ENCODE results near the gene BCAM.
A peak's percentile ranks its signal among the peaks of the same experiment; 100 is the strongest.
"Not testable (repeated sequence)": the region's sequence is repeated elsewhere in the genome, so short reads cannot be mapped to it uniquely, and the experiment has no call there.

BCAM gene

GRCh38 chr19:44819246-44819832, 10.4 kb downstream of the BCAM start:
- DNase-seq, result no peak

- no peak for DNase-seq
These were observed 12.0 kb downstream of the BCAM start for GRCh38 chr19:44820648-44821609.

DNA sequence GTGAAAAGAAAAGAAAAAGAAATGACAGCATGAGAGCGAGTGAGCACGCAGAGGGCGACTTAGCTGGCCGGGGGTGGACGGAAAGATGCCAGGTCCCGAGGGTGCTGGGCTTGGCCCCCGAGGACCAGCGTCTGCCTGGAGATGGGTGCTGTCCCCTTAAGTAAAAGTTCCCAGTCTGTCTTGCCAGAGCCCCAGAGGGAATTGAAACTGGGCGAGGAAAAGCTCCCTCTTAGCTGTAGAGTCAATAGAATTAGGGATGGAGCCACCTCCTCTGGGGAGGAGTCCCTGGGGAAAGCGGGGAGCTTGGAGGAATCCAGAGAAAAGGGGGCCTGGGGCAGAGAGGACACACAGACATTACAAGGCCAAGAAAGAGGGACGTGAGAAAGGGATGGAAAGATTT, 13.3 kb downstream of the BCAM start:
- DNase-seq, result no peak

- DNase-seq, result no peak
These were observed 13.9 kb downstream of the BCAM start for GRCh38 chr19:44822670-44823372.

DNA sequence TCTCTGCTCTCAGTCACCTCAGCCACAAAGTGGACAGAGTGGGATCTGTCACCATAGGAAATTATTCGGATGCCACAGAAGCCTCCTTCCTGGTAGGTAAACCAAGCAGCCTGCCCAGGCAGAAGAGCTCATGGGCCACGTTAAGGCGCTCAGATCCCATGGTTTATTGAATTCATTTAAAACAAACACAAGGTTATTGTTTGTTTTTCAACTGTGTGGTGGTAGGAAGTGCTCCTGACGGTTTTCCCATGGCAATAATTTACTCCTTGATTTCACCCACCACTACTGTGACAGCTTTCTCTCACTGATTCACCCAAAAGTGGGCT, 14.4 kb downstream of the BCAM start:
- no peak for DNase-seq

DNA sequence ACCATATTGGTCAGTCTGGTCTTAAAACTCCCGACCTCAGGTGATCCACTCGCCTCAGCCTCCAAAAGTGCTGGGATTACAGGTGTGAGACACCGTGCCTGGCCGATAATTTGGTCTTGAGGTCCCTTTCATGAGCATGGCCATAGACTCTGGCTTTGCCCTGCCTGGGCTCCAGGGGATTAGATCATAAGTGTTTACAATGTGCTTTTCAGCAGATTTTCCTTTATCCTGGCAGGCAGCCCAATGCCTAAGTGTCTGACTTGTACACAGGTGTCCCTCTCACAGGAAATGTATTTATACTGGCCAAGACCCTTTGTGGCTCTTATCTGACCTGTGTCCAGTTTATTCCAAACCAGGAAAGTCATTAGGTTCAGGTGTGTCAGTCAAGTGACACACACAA, 15.9 kb downstream of the BCAM start:
- no peak for DNase-seq

DNA sequence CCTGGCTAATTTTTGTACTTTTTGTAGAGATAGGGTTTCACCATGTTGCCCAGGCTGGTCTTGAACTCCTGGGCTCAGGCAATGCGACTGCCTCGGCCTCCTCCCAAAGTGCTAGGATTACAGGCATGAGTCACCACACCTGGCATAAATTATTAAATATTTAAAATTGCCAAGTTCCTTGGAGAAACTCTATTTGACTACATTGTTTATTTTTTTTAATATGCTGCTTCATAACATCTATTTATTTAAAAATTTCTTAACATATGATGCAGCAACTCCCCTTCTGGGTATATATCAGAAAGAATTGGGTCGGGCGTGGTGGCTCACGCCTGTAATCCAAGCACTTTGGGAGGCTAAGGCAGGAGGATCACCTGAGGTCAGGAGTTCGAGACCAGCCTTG, 24.0 kb downstream of the BCAM start:
- DNase-seq, result not testable (repeated sequence)

DNA sequence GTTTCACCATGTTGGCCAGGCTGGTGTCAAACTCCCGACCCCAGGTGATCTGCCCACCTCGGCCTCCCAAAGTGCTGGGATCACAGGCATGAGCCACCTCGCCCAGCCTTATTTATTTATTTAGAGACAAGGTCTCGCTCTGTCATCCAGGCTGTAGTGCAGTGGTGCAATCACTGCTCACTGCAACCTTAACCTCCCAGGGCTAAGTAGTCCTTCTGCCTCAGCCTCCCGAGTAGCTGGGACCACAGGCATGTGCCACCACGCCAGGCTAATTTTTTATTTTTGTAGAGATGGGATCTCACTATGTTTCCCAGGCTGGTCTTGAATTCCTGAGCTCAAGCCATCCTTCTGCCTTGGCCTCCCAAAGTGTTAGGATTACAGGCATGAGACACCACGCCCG, 25.5 kb downstream of the BCAM start:
- DNase-seq, result not testable (repeated sequence)

DNA sequence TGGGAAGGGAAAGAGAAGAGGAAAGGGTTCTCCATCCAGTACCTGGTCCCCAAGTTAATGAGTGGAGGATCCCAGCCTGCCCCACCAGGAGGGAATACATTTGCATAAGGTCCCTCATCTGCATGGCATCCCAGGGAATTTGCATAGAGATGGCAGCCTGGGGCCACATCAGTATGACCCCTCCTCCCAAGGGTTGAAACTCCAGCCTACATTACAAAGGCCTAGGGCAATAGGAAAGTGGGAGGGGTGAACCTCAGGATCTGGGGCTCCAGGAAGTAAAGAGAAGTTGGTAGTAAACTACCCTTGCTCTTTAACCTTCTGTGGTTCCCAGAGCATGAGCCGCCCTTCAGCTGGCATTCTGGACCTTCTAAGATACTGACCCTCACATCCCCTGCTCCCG, 30.4 kb downstream of the BCAM start:
- DNase-seq, result no peak

DNA sequence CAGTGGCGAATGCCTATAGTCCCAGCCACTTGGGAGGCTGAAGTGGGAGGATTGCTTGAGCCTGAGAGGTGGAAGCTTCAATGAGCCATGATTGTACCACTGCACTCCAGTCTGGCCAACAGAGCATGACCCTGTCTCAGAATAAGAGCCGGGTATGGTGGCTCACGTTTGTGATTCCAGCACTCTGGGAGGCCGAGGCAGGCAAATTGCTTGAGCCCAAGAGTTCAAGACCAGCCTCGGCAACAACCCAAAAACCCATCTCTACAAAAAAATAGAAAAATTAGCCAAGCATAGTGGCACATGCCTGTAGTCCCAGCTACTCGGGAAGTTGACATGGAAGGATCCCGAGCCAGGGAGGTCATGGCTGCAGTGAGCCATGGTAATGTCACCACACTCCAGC, 31.9 kb downstream of the BCAM start:
- DNase-seq, result no peak

- DNase-seq, result no peak
These were observed 32.3 kb downstream of the BCAM start for GRCh38 chr19:44841231-44841630.

GRCh38 chr19:44845286-44845611, 36.3 kb downstream of the BCAM start:
- DNase-seq, result no peak

DNA sequence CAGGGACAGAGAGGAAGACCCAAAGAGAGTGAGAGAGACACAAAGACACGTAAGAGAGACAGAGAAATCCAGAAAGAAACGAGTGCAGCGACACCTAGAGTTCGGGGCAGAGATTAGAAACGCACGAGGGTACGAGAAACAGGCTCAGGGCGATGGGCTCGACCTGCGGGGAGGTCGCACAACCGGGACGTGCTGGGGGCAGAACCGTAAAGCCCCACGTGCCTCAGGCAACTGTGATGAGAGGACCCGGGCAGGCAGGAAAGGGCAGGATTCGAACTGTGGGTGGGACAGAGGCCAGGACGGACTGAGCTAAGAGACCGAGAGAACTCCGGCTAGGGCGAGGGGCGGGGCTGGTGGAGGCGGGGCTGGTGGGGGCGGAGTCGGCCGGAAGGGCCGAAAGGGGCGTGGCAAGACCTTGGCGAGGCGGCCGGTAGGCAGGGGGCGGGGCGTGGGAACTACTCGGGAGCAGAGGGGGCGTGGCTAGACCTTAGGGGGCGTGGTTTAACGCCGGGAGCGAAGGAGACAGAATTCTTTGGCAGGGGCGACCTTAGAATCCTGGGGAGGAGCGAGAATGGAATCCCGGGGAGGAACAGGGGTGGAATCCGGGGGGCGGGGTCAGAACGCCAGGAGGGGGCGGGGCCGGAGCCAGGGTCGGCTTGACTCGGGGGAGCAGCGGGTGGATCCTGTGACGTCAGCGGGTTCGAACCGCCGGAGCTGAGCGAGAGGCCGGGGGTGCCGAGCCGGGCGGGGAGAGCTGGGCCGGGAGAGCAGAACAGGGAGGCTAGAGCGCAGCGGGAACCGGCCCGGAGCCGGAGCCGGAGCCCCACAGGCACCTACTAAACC, 36.9 kb downstream of the BCAM start, which contains the start of gene NECTIN2:
Gene NECTIN2, plus strand, starts transcription at position 686 of the 843 bp plus-strand sequence. CDS start 229 bp downstream, outside the sequence.
- peak; percentile 94 for DNase-seq

DNA sequence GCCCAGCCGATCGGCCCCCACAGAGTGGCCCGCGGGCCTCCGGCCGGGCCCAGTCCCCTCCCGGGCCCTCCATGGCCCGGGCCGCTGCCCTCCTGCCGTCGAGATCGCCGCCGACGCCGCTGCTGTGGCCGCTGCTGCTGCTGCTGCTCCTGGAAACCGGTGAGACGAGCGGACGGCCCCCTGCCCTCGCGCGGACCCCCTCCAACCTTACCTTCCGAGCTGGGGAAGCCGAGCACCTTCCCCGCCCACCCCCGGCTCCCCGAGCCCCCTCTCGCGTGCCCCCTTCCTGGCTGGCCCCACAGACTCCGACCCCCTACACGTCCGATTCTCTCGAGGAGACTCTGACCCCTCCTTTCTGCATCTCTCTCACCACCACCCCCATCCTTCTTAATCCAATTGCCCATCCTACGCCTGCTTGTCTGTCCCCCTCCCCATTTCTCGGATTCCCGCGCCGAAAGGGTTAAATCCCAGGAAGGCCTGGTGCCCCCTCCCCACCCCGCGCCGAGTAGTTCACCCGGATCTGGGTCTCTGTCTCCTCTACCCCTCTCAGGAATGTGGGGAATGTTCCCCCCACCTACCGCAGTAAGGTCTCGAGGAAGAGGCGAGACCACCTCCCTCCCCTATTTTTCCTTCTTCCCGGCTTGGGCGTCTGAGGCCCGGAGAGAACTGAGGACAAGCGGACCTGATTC, 37.7 kb downstream of the BCAM start:
- DNase-seq, result no peak

DNA sequence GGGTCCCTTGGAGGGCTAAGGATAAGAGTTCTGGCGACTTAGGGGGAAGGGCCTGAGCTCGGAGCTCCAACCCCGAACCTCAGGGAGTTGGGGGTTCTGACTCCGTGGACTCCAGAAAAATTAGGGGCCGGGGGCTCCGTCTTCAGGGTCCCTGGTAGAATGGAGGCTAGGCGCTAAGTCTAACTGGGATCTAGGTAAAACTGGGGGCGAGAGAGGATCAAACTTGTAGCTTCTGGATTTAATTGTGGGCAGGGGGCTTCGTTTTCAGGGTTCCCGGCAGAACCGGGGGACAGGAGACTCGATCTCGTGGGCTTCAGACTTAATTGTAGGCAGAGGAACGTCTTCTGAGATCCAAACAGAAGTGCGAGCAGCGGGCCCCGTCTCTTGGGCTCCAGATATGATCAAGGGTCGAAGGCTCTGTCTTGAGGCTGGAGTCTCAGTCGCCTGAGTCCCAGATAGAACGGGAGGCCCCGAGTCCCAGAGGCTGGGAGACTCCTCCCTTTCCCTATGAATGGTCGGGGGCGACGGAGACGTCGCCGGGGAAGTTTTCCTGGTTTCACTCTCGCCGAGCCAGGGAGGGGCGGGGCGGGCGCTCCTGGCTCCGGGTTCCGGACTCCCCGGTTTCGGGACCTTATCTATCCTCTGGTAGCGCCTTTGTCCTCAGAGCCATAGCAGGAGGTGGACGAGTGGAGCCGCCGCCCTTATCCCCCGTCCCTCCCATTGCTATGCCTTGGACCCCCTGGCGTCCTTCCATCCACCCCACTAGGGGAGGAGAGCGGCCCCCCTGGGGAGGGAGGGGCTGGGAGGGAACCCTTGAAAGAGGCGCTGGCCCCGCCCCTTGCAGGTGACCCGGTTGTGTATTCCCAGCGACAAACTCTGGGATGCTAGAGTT, 38.5 kb downstream of the BCAM start:
- no peak for DNase-seq

- no peak for DNase-seq
These were observed 39.3 kb downstream of the BCAM start for GRCh38 chr19:44848036-44848811.

- no peak for DNase-seq
These were observed 40.0 kb downstream of the BCAM start for GRCh38 chr19:44848812-44849447.

DNA sequence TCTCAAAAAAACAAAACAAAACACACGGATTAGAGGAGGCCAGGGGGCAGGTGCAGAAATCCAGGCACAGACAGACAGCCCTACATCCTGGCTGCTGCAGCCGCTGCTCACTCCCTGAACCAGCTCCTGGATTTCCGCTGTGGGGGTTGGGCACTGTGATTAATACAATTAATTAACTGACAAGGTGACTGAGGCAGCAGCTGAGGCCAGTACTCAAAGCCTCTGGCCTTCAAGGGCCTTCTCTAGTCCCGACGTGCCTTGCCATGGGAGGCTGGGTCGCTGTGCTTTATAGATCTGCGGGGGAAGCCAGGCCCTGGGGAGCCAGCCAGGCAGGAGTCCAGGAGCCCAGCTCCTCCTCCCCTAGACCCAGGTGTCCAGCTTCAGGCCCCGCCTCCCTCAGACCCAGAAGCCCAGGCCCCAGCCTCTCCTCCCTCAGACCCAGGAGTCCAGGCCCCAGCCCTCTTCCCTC, 41.8 kb downstream of the BCAM start:
- no peak for DNase-seq

- DNase-seq, result no peak
These were observed 42.5 kb downstream of the BCAM start for GRCh38 chr19:44851427-44851826.

DNA sequence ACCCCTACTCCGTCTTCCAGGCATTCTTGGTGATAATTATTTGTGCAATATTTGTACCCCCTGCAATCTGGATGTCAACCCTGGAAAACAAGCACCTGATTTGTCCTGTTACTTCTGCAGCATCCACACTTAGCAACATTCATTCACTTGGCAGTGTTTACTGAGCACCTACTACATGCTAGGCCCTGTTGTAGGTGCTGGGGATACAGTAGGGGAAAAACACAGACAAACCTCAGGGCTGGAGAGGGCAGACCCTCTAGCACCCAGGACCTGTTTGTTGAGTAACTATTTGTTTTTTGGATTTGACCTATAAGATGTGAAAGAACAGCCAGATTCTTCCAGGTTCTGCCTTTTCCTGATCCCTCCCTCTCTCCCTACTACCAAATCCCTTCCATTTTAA, 46.7 kb downstream of the BCAM start:
- DNase-seq, result no peak
